ENCODE measurements around the gene OMD.

Gene OMD, protein sequence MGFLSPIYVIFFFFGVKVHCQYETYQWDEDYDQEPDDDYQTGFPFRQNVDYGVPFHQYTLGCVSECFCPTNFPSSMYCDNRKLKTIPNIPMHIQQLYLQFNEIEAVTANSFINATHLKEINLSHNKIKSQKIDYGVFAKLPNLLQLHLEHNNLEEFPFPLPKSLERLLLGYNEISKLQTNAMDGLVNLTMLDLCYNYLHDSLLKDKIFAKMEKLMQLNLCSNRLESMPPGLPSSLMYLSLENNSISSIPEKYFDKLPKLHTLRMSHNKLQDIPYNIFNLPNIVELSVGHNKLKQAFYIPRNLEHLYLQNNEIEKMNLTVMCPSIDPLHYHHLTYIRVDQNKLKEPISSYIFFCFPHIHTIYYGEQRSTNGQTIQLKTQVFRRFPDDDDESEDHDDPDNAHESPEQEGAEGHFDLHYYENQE

DNA sequence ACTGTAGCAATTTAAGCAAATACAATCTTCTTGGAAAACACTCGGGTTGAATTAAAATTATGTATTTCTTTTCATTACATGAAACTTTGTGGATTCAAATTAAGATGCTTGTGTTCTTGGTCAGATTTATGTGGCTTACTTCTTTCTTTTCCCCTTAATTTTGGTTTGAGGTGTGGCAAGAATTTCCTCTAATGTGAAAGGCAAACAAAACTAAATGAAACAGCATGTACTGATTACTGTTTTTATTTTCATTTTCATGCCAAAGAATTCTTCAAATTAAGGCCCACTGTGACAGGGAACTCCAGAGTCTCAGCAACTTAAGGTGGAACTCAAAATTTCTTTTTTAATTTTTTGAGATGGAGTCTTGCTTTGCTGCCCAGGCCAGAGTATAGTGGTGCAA is at the start of gene OMD:
TSS of gene OMD (minus strand) at position 132 of the 400 bp plus-strand sequence. CDS start 6,913 bp downstream, outside the sequence.
- DNase-seq = no peak
- H3K9me3 ChIP-seq = no peaks in the 10 kb centered on the region
- H3K4me3 ChIP-seq = peak within 1 kb of the TSS; percentile 38 to 51
- peaks cover 0 to 31% (median 9%) of the 10 kb centered on the region in 4 donors for H3K4me1 ChIP-seq
- TF ChIP-seq, protein P1, sequence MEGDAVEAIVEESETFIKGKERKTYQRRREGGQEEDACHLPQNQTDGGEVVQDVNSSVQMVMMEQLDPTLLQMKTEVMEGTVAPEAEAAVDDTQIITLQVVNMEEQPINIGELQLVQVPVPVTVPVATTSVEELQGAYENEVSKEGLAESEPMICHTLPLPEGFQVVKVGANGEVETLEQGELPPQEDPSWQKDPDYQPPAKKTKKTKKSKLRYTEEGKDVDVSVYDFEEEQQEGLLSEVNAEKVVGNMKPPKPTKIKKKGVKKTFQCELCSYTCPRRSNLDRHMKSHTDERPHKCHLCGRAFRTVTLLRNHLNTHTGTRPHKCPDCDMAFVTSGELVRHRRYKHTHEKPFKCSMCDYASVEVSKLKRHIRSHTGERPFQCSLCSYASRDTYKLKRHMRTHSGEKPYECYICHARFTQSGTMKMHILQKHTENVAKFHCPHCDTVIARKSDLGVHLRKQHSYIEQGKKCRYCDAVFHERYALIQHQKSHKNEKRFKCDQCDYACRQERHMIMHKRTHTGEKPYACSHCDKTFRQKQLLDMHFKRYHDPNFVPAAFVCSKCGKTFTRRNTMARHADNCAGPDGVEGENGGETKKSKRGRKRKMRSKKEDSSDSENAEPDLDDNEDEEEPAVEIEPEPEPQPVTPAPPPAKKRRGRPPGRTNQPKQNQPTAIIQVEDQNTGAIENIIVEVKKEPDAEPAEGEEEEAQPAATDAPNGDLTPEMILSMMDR (IDR thresholded peaks at IDR 0.05) = no peak
- no peaks in the 10 kb centered on the region for H3K27me3 ChIP-seq
- H3K27ac ChIP-seq = peak within 1 kb of the TSS; percentile 56 to 57
- H3K36me3 ChIP-seq = no peaks in the 10 kb centered on the region
- intact Hi-C loops (cut with DNase I; ENCODE audit: low total_unique reads) = no loop called here

DNA sequence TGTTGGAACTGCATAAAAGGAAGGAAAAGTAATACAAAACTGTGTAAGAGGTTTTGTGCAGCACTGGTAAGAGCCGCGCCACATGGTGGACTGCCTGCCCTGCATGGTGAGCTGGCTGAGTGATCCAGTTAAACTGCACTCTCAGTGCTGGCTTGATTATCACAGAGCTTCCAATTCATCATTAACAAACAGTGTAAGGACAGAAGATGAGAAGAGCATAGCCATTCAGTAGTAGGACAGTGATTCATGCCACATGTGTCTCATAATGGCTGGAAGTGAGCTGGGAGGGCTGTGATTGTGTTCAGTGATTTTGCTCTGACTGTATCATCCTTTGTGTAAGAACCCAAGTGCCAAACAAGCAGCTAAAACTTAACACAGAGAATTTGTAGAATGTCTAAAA is 43.9 kb upstream of the OMD start:
- no peaks in the 10 kb centered on the region for H3K36me3 ChIP-seq
- DNase-seq = no peak
- no peaks in the 10 kb centered on the region for H3K27me3 ChIP-seq
- no peak overlapping the region for H3K4me3 ChIP-seq
- no peaks in the 10 kb centered on the region for H3K9me3 ChIP-seq
- TF ChIP-seq, protein P1 (IDR thresholded peaks at IDR 0.05) = no peak
- H3K27ac ChIP-seq = peak overlapping the region in 1 of 2 donors; percentile 85
- intact Hi-C loops (cut with DNase I; ENCODE audit: low total_unique reads) = no loop called here
- H3K4me1 ChIP-seq = peaks cover 0 to 28% (median 12%) of the 10 kb centered on the region in 4 donors

DNA sequence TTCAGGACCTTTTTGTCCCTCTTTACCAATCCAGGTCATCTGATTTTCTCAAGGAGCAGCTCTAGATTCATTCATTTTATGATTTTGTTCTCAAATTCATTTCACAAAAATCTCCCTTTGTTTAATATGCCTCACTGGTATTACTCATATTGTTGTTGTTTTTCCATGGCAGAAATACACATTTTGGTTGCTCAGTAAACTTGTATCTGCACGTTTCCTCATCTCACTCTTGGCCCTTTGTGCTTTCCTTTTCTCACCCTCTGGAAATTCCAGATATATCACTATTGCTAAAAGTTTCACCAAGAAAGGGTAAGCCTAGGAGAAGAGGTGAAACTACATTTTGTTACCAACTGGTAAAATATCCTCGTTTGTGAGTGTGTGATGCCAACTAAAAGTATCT is 43.2 kb upstream of the OMD start:
- no peaks in the 10 kb centered on the region for H3K9me3 ChIP-seq
- no peak overlapping the region for H3K4me3 ChIP-seq
- intact Hi-C loops (cut with DNase I; ENCODE audit: low total_unique reads) = no loop called here
- peaks cover 0 to 35% (median 13%) of the 10 kb centered on the region in 4 donors for H3K4me1 ChIP-seq
- H3K27me3 ChIP-seq = no peaks in the 10 kb centered on the region
- no peaks in the 10 kb centered on the region for H3K36me3 ChIP-seq
- peak overlapping the region; percentile 46 to 85 for H3K27ac ChIP-seq
- DNase-seq = no peak
- TF ChIP-seq, protein P1 (IDR thresholded peaks at IDR 0.05) = no peak

DNA sequence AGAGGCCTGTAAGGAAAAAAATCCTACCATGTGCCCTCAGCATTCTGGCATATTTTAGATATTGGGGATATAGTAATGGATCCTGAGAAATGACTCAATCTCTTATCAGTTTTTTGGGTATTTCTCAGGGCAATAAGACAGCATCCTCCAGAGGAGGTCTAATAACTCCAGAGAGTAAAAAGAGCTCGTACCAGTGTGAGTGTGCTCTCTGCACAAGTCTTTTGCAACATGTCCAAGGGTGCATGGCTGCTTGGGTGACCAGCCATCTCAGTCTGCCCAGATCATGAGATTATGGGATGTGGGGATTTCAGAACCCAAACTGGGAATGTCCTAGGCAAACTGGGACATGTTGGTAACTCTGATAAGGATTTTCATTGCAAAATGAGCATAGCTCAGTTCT is 42.8 kb upstream of the OMD start:
- no peaks in the 10 kb centered on the region for H3K36me3 ChIP-seq
- no peak for DNase-seq
- H3K9me3 ChIP-seq = no peaks in the 10 kb centered on the region
- no peak overlapping the region for H3K4me3 ChIP-seq
- intact Hi-C loops (cut with DNase I; ENCODE audit: low total_unique reads) = no loop called here
- TF ChIP-seq, protein P1 (IDR thresholded peaks at IDR 0.05) = no peak
- peaks cover 0 to 35% (median 13%) of the 10 kb centered on the region in 4 donors for H3K4me1 ChIP-seq
- H3K27ac ChIP-seq = peak overlapping the region; percentile 46 to 85
- no peaks in the 10 kb centered on the region for H3K27me3 ChIP-seq

DNA sequence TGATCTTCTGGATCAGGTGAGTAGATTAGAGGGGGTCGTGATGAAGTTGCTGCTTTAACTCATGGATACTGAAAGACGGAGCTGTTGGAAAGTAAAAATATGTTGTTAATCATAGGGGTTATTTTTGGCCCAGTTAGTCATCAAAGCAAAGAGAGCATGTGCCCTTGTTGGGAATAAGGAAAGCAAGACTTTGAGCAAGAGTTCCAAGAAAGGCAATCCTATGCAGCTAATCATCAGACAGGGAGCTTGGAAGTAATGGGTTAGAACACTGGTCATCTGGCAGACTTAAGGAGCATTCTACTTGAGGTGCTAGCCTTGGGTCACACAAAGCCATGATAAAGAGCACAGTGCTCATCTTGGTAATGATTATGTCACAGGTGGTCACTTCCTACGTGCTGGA is 39.7 kb upstream of the OMD start:
- intact Hi-C loops (cut with DNase I; ENCODE audit: low total_unique reads) = loop anchor here (5.0 kb wide), 1 partner anchor 153 kb away; no protein-coding TSS in a partner anchor
- DNase-seq = no peak
- H3K4me3 ChIP-seq = no peak overlapping the region
- TF ChIP-seq, protein P1 (IDR thresholded peaks at IDR 0.05) = no peak
- H3K27ac ChIP-seq = peak overlapping the region; percentile 85 to 87
- peaks cover 0 to 35% (median 13%) of the 10 kb centered on the region in 4 donors for H3K4me1 ChIP-seq
- H3K27me3 ChIP-seq = no peaks in the 10 kb centered on the region
- H3K9me3 ChIP-seq = no peaks in the 10 kb centered on the region
- peaks cover 0 to 7% (median 0%) of the 10 kb centered on the region in 3 donors for H3K36me3 ChIP-seq
